GM06990 (cell line): ENCODE measurements around the gene FHIT.

Source experiments
- DNase-seq: peaks from one replicate; pipeline ENCODE4 v3.0.0-alpha.2; 2011; ENCODE audit not compliant: insufficient read length; ENCODE audit errors: extremely low read depth
- H3K27me3 ChIP-seq: replicated peaks from 2 replicates; pipeline ENCODE4 v1.6.0; 2011; ENCODE audit warnings: low read length; ENCODE audit not compliant: control insufficient read depth, insufficient read depth
- H3K36me3 ChIP-seq: 2 replicates; pipeline ENCODE4 v1.5.1; 2011; ENCODE audit warnings: low read length; ENCODE audit not compliant: control insufficient read depth, insufficient read depth
- H3K4me3 ChIP-seq: replicated peaks from 2 replicates; pipeline ENCODE4 v1.5.1; 2011; ENCODE audit warnings: low read depth, mild to moderate bottlenecking, control low read depth, low read length
- TF ChIP-seq, protein P1 (sequence below): IDR thresholded peaks from 2 replicates; pipeline ENCODE4 v1.5.1; 2011; ENCODE audit warnings: low read length, control low read depth, mild to moderate bottlenecking, inconsistent platforms; ENCODE audit not compliant: insufficient read depth, poor library complexity, severe bottlenecking

Gene FHIT

GRCh38 chr3:61157414-61157813 lies 93.8 kb downstream of the FHIT start:
- Histone ChIP-seq H3K4me3 (no peak overlapping the region), H3K36me3 (no peaks in the 10 kb centered on the region), H3K27me3 (no peaks in the 10 kb centered on the region)
- peak; percentile 11 for DNase-seq
- TF ChIP-seq, protein P1, sequence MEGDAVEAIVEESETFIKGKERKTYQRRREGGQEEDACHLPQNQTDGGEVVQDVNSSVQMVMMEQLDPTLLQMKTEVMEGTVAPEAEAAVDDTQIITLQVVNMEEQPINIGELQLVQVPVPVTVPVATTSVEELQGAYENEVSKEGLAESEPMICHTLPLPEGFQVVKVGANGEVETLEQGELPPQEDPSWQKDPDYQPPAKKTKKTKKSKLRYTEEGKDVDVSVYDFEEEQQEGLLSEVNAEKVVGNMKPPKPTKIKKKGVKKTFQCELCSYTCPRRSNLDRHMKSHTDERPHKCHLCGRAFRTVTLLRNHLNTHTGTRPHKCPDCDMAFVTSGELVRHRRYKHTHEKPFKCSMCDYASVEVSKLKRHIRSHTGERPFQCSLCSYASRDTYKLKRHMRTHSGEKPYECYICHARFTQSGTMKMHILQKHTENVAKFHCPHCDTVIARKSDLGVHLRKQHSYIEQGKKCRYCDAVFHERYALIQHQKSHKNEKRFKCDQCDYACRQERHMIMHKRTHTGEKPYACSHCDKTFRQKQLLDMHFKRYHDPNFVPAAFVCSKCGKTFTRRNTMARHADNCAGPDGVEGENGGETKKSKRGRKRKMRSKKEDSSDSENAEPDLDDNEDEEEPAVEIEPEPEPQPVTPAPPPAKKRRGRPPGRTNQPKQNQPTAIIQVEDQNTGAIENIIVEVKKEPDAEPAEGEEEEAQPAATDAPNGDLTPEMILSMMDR = no peak

GRCh38 chr3:61155701-61156292 lies 95.5 kb downstream of the FHIT start:
- TF ChIP-seq, protein P1 = no peak
- Histone ChIP-seq H3K4me3 (no peak overlapping the region), H3K36me3 (no peaks in the 10 kb centered on the region), H3K27me3 (no peaks in the 10 kb centered on the region)
- no peak for DNase-seq

- TF ChIP-seq, protein P1 = no peak
- DNase-seq = no peak
- H3K36me3 ChIP-seq = no peaks in the 10 kb centered on the region
- H3K27me3 ChIP-seq = no peaks in the 10 kb centered on the region
- no peak overlapping the region for H3K4me3 ChIP-seq
Observed at GRCh38 chr3:61154457-61155198, 96.6 kb downstream of the FHIT start.

DNA sequence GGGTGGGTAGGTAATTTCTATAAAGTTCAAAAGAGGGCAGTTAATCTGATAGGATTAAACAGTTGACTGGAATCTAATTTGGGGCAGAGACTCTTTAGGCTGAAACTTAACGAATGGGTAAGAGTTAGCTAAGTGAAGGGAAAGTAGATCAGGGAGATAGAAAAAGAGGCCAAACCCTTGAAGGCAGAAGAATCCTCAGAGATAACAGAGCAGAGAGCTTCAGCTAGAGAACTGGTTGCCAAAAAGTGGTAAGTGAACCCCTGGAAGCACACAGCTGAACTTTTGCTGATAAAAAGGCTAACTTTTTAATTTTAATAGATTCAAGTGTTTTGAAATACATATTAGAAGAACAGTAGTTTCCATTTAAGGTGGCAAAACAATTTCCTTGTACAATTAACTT lies 99.2 kb downstream of the FHIT start:
- H3K4me3 ChIP-seq = no peak overlapping the region
- H3K36me3 ChIP-seq = no peaks in the 10 kb centered on the region
- DNase-seq = no peak
- no peaks in the 10 kb centered on the region for H3K27me3 ChIP-seq
- TF ChIP-seq, protein P1 = no peak

- H3K4me3 ChIP-seq = no peak overlapping the region
Observed at GRCh38 chr3:61149236-61149635, 102.0 kb downstream of the FHIT start.

More at GRCh38 chr3:61149236-61149635, 102.0 kb downstream of the FHIT start:
- no peaks in the 10 kb centered on the region for H3K36me3 ChIP-seq
- no peak for DNase-seq
- H3K27me3 ChIP-seq = no peaks in the 10 kb centered on the region
- TF ChIP-seq, protein P1 = no peak
